GM21619 (cell line): Measurements from ENCODE around the gene NELL2.

Source experiments
- ATAC-seq: cut with Tn5 transposase; IDR thresholded peaks from one replicate; pipeline ENCODE4 v1.9.1; 2021; ENCODE audit not compliant: unreplicated experiment

The NELL2 gene

GRCh38 chr12:44488180-44488579 is 387.9 kb downstream of the NELL2 start:
- ATAC-seq: no peak

GRCh38 chr12:44484862-44485261 is 391.3 kb downstream of the NELL2 start:
- ATAC-seq: no peak

- no peak for ATAC-seq
Observed at GRCh38 chr12:44477331-44477980, 398.7 kb downstream of the NELL2 start.

- no peak for ATAC-seq
Observed at GRCh38 chr12:44476683-44477082, 399.4 kb downstream of the NELL2 start.

- no peak for ATAC-seq
Observed at GRCh38 chr12:44465139-44465538, 411.0 kb downstream of the NELL2 start.

GRCh38 chr12:44464180-44464579 is 411.9 kb downstream of the NELL2 start:
- no peak for ATAC-seq

GRCh38 chr12:44462729-44463128 is 413.4 kb downstream of the NELL2 start:
- ATAC-seq: no peak

GRCh38 chr12:44460261-44460660 is 415.9 kb downstream of the NELL2 start:
- ATAC-seq: no peak

GRCh38 chr12:44459569-44459968 is 416.5 kb downstream of the NELL2 start:
- ATAC-seq: no peak
